ENCODE results near the gene DAW1.

GRCh38 chr2:227932001-227932400, 60.6 kb downstream of the DAW1 start:
- TF ChIP-seq, protein P1, sequence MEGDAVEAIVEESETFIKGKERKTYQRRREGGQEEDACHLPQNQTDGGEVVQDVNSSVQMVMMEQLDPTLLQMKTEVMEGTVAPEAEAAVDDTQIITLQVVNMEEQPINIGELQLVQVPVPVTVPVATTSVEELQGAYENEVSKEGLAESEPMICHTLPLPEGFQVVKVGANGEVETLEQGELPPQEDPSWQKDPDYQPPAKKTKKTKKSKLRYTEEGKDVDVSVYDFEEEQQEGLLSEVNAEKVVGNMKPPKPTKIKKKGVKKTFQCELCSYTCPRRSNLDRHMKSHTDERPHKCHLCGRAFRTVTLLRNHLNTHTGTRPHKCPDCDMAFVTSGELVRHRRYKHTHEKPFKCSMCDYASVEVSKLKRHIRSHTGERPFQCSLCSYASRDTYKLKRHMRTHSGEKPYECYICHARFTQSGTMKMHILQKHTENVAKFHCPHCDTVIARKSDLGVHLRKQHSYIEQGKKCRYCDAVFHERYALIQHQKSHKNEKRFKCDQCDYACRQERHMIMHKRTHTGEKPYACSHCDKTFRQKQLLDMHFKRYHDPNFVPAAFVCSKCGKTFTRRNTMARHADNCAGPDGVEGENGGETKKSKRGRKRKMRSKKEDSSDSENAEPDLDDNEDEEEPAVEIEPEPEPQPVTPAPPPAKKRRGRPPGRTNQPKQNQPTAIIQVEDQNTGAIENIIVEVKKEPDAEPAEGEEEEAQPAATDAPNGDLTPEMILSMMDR (IDR thresholded peaks at IDR 0.05): no peak
- TF ChIP-seq POLR2A (IDR thresholded peaks at IDR 0.05): no peak

Data from thyroid gland (tissue), 4 donors.